SKM-1 treated with dmso at 0.1 percent for 144 hours (cell line): ENCODE results near the gene EFCAB5.
A peak's percentile ranks its signal among the peaks of the same experiment; 100 is the strongest.
"Not testable (repeated sequence)": the region's sequence is repeated elsewhere in the genome, so short reads cannot be mapped to it uniquely, and the experiment has no call there.

Experiments used
- DNase-seq: peaks from one replicate; lab custom pipeline; 2025; ENCODE audit not compliant: unreplicated experiment; lab: John Stamatoyannopoulos, UW

Gene EFCAB5

GRCh38 chr17:30000755-30001257 is 59.4 kb downstream of the EFCAB5 start:
- DNase-seq = no peak

DNA sequence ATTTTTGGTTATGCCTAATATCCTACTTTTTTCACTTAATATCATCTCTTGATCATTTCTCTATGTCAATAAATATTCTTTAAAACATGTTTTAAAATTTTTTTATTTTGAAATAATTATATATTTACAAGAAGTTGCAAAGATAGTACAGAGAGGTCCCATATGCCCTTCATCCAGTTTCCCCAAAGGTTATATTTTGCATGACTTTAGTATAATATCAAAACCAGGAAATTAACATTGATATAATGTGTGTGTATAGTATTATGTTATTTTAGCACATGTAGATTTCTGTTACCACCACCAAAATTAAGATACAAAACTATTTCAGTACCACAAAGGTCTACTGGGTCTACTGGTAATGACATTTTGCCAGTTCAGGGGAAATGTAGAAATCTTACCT is 60.7 kb downstream of the EFCAB5 start:
- no peak for DNase-seq

DNA sequence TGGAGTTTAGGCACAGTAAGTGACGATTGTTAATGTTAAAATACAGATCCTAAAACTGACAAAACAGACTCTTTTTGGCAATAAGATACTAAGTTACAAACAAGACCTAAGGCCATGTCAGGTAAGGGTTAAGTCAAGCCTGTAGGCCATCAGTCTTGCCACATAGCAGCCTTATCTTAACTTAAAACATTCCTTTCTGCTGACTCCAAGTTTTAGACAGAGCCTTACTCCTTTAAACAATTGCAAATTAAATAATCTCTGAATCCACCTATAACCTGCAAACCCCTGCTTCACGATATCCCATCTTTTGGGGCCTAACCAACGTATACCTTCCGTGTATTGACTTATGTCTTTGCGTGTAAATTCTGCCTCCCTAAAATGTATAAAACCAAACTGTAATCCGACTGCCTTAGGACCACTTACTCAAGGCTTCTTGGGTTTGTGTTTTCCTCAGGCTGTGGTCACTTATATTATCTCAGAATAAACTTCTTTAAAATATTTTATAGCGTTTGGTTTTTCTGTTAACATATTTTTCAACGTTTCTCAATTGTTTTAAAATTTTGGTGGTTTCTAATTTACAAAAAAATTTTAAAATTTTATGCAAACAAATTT is 64.4 kb downstream of the EFCAB5 start:
- no peak for DNase-seq

- DNase-seq = not testable (repeated sequence)
Observed at GRCh38 chr17:30011934-30012333, 70.5 kb downstream of the EFCAB5 start.

DNA sequence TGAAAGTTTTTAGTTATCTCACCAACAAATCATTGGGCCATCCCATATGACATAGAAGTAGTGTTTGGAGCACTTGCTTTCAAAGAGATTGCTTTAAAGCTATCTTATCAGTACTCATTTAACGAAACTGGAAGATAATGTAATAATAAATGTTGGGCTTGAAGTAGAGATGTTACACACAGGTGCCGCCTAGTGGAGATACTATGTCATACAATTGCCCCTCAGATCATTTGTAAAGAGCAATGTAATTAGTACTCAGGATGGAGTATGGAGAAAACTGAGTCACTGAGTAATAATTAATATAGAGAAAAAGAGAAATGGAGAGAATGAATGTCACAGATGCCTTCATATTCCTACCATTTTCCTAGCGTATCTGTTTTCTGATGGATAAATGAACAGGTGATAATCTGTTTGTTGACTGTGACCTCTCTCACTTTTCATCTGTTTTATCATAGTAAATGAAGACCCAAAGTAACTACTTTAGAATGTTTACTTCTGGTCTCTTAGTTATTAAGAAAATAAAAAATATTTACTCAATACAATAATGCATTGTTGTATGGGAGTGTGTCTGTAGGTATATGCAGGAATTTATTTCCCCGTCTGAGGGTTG is 80.4 kb downstream of the EFCAB5 start:
- DNase-seq = peak; percentile 54

GRCh38 chr17:30025325-30025724 is 83.9 kb downstream of the EFCAB5 start:
- DNase-seq = not testable (repeated sequence)

- DNase-seq = no peak
Observed at GRCh38 chr17:30027676-30028075, 86.2 kb downstream of the EFCAB5 start.

DNA sequence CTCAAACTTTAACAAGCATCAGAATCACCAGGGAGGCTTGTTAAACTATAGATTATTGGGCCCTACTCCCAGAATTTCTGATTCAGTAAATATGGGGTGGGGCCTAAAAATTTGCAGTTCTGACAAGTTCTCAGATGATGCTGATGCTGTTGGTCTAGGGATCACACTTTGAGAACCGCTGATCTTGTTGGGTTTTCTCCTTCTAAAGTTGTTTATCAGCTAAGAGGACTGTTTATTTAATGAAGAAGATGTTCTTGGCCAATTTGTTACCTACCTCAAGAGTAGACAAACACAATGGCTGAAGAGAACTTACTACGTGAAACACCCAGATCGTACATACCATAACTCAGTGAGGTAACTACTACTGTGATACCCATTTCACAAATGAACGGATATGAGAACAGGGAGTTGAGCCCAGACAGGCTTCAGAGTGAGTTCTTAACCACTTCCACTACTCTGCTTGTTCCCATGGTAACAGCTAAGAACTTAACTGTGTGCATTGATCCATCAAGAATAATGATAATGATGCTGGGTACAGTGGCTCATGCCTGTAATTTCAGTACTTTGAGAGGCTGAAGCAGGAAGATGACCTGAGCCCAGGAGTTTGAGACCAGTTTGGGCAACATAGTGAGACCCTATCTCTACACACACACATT is 89.9 kb downstream of the EFCAB5 start:
- DNase-seq = no peak

GRCh38 chr17:30035369-30035768 is 93.9 kb downstream of the EFCAB5 start:
- DNase-seq = no peak

GRCh38 chr17:30040719-30041518 is 99.5 kb downstream of the EFCAB5 start:
- DNase-seq = peak; percentile 83

GRCh38 chr17:30041551-30041950 is 100.1 kb downstream of the EFCAB5 start:
- no peak for DNase-seq

GRCh38 chr17:30062372-30062771 is 120.9 kb downstream of the EFCAB5 start:
- no peak for DNase-seq

- no peak for DNase-seq
Observed at GRCh38 chr17:30064738-30065137, 123.3 kb downstream of the EFCAB5 start.

DNA sequence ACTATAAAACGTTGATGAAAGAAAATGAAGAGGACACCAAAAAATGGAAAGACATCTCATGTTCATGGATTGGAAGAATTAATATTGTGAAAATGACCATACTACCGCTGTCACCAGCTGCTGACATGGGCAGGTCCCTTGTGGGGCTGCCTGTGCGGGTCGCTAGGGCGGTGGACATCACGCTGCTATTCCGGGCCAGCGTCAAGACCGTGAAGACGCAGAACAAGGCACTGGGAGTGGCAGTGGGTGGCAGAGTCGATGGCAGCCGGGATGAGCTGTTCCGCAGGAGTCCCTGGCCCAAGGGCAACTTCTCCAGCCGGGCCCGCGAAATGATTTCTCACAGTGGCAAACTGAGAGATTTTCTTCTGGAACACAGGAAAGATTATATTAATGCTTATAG is 127.0 kb downstream of the EFCAB5 start:
- DNase-seq = no peak

DNA sequence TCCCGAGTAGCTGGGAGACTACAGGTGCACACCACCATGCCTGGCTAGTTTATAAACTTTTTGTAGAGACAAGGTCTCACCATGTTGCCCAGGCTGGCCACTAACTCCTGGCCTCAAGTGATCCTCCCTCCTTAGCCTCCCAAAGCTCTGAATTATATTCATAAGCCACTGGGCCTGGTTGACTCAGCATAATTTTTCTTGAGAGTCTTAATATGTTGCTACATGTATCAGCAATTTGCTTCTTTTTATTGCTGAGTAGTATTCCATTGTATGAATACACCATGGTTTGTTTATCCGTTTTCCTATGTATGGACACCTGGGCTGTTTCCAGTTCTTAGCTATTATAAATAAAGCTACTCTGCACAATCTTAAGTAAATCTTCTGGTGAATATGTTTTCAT is 132.8 kb downstream of the EFCAB5 start:
- DNase-seq = no peak

- DNase-seq = no peak
Observed at GRCh38 chr17:30074730-30075129, 133.3 kb downstream of the EFCAB5 start.

- no peak for DNase-seq
Observed at GRCh38 chr17:30082773-30083172, 141.3 kb downstream of the EFCAB5 start.

- DNase-seq = no peak
Observed at GRCh38 chr17:30084788-30085187, 143.4 kb downstream of the EFCAB5 start.

DNA sequence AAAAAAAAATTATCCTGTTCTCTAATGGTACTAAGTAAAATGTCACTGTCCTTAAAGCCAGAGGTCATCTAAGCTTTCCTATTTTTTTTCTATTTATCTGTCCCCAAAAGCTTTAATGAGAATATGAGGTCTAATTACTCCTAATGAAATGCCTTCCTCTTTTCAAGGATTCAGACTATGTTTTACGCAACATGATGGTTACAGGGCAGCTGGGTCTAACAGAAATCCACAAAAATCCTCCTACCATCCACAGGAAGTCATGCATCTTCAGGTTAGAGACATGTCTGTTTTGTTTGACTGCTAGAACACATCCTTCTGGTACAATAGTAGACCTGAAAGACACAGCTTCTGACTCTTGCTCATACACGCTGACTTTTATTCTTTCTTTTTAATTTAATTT is 145.5 kb downstream of the EFCAB5 start:
- DNase-seq = peak; percentile 67

GRCh38 chr17:30087431-30087830 is 146.0 kb downstream of the EFCAB5 start:
- not testable (repeated sequence) for DNase-seq

- no peak for DNase-seq
Observed at GRCh38 chr17:30091121-30091670, 149.8 kb downstream of the EFCAB5 start.
